GM10248 (cell line): ENCODE data around the gene ASB17.
"Not testable (repeated sequence)": the region's sequence is repeated elsewhere in the genome, so short reads cannot be mapped to it uniquely, and the experiment has no call there.

Source experiments
- CTCF ChIA-PET: fragments of 300-600 bp; sonication (Branson Sonifier 250); formaldehyde crosslinking; extraction: SDS; loops from one replicate; lab custom pipeline; 2021; ENCODE audit warnings: antibody characterized with exemption; lab: Yijun Ruan, JAX
- POLR2A ChIA-PET: fragments of 350-650 bp; sonication (Branson Sonifier 250); formaldehyde crosslinking; extraction: SDS; loops from one replicate; lab custom pipeline; 2020; ENCODE audit warnings: antibody characterized with exemption; lab: Yijun Ruan, JAX
- DNase-seq: peaks from one replicate; pipeline ENCODE4 v3.0.0; 2012; ENCODE audit errors: extremely low spot score
- TF ChIP-seq, protein P1 (sequence below): IDR thresholded peaks from 2 replicates; pipeline ENCODE4 v1.5.1; 2012; ENCODE audit warnings: mild to moderate bottlenecking, low read depth; ENCODE audit errors: extremely low read depth, missing control alignments, control extremely low read depth

The ASB17 gene, protein sequence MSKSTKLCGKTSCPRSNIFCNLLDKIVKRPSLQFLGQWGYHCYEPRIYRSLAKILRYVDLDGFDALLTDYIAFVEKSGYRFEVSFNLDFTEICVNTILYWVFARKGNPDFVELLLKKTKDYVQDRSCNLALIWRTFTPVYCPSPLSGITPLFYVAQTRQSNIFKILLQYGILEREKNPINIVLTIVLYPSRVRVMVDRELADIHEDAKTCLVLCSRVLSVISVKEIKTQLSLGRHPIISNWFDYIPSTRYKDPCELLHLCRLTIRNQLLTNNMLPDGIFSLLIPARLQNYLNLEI

DNA sequence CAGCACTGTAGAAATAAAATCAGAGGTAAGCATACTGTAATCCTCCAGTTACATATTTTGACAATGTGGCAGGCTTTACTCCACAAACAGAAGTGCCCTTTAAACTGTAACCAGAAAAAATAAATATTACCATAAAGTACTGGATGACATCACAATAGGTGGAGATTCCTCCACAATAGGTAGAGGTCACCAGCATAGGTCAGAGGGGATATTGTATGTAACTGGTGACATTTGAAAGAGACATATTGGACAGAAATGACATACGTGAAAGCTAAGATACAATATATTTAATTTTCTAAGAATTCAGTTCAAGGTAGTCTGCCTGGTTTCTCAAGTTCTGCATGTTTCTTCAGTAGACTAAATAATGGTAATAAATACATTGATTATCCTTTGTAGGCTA lies at the start of gene ASB17:
Gene ASB17 (minus strand): TSS at position 101 of the 400 bp plus-strand sequence. CDS start 113 bp downstream, outside the sequence.
- TF ChIP-seq, protein P1, sequence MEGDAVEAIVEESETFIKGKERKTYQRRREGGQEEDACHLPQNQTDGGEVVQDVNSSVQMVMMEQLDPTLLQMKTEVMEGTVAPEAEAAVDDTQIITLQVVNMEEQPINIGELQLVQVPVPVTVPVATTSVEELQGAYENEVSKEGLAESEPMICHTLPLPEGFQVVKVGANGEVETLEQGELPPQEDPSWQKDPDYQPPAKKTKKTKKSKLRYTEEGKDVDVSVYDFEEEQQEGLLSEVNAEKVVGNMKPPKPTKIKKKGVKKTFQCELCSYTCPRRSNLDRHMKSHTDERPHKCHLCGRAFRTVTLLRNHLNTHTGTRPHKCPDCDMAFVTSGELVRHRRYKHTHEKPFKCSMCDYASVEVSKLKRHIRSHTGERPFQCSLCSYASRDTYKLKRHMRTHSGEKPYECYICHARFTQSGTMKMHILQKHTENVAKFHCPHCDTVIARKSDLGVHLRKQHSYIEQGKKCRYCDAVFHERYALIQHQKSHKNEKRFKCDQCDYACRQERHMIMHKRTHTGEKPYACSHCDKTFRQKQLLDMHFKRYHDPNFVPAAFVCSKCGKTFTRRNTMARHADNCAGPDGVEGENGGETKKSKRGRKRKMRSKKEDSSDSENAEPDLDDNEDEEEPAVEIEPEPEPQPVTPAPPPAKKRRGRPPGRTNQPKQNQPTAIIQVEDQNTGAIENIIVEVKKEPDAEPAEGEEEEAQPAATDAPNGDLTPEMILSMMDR, result no peak
- no peak for DNase-seq
- ChIA-PET POLR2A (no interaction called here), CTCF (no interaction called here)

DNA sequence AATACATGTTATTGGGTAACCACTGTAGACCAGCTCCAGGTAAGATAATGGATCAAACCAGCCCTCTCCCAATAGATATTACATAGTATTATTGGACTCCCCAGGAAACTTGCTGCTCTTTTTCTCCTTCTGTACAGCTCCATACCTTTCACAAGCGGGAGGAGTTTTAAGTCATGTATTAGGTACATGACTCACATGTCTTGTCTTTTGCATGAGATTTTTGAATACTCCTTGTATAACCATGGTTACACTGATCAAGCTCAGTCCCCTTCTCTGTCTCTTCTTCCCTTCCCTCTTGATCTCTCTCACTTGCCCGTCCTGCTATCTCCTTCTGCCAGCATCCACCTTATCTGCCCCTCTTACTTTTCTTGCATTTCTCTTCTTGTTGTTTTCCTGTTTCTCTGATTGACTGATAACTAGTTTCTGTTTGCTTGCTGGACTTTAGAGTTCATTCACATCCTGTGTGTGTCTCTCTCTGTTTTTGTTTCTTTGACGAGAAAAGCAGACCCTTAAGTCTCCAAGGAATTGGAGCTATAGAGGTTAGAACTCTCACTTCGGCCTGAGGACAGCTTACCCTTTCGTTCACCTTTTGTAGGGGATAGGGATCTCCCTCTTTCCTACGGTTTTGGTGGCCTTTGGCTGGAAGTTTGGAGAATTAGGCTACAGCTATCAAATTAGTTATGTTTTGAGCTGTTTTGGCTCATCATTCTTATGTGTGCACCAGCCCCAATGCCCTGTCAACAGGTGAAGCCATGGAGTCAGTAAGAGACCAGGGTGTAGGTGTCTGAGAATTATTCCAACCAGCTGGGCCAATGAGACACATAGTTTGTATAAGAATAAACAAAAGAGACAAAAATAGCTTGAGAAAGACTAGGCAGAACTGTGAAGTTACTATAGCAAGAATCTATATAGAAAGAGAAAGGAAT lies 49.0 kb upstream of the ASB17 start:
- POLR2A ChIA-PET, result no interaction called here
- CTCF ChIA-PET, result interaction anchor here (1.0 to 2.0 kb wide), 8 partner anchors 9 to 173 kb away, joined by 3 to 8 read pairs (median 4); no protein-coding TSS in a partner anchor
- TF ChIP-seq, protein P1, result no peak
- DNase-seq, result peak; percentile 29

DNA sequence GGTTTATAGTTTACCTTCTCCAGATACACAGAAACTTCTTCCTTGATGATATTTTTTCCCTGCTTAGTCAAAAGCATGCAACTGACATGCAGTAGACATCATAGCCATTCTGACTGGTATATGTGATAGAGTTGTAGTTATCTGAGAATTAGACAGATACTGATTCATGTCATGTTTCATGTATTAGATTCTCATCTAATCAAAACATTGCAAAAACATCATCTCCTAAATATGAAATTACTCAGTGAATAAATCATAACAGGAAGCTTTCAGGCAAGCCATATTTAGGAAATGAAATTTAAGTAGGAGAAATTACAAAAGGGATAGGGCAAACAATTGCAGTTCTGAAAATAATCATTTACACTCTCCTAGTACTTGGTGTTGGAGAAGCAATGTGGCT lies 38.4 kb upstream of the ASB17 start:
- ChIA-PET POLR2A (no interaction called here), CTCF (interaction anchor here (0.9 kb wide), 1 partner anchor 20 kb away, joined by 4 read pairs; no protein-coding TSS in a partner anchor)
- no peak for DNase-seq
- TF ChIP-seq, protein P1, result no peak

DNA sequence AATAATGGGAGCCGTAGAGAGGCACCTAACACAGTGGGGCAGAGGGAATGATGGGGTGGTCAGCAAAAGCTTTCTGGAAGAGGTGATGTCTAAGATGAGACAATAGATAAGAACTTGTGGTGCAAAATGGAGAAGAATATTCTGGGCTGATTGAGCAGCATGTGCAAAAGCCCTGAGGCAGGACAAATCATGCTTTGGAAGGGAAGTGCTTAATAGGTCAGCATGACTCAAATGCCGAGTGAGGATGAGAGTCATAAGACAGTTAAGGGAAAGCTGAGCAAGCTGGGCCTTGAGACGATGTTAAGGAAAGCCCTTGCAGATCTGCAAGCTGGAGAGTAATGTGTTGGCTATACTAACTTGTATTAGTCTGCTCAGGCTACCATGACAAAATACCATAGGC lies 37.3 kb upstream of the ASB17 start:
- DNase-seq, result no peak
- TF ChIP-seq, protein P1, result no peak
- POLR2A ChIA-PET, result no interaction called here
- CTCF ChIA-PET, result interaction anchor here (0.7 kb wide), 1 partner anchor 12 kb away, joined by 3 read pairs; no protein-coding TSS in a partner anchor

DNA sequence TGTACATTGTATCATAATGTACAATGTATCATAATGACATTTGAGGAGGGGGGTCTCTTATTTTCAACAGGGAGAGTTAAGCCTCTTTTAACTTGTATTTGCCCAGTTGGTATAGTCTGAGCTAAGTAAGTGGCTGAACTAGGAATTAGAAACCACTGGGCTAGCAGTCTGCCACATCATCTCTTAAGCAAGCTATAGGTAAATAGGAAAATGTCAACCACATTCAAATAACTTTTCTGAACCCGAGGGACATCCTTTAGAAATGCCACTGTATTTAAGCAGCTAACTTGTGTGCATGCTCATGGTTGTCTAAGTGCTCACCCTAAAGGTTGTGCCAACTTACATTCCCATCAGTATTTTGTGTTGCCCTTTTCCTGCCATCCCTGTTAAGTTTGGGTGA lies 35.5 kb upstream of the ASB17 start:
- POLR2A ChIA-PET, result no interaction called here
- CTCF ChIA-PET, result interaction anchor here (0.9 to 1.6 kb wide), 5 partner anchors 15 to 55 kb away, joined by 3 to 6 read pairs (median 3); no protein-coding TSS in a partner anchor
- DNase-seq, result no peak
- TF ChIP-seq, protein P1, result no peak

DNA sequence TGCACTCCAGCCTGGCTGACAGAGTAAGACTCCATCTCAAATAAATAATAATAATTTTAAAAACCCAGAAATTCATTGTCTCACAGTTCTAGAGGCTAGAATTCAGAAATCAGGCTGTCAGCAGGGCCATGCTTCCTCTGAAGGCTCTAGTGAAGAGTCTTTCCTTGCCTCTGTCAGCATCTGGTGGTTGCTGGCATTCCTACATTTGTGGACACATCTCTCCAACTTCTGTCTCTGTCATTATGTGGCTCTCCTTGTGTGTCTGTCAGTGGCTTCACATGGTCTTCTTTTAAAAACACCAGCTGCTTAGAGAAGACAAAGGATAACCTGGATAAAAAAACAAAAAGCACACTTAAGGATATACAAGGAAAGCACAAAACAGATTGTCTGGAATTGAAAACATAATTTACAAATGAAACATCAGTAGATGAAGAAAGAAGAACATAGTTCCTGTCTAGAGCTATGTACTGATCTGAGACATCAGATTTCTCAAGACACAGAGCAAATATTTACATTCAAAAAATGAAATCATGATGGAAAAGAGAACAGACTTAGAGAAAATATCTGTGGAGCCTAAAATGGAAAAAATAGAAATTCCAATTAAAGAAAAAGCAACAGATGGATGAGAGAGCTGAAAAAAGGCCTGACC lies 32.7 kb upstream of the ASB17 start:
- TF ChIP-seq, protein P1, result no peak
- DNase-seq, result no peak
- POLR2A ChIA-PET, result no interaction called here
- CTCF ChIA-PET, result no interaction called here

DNA sequence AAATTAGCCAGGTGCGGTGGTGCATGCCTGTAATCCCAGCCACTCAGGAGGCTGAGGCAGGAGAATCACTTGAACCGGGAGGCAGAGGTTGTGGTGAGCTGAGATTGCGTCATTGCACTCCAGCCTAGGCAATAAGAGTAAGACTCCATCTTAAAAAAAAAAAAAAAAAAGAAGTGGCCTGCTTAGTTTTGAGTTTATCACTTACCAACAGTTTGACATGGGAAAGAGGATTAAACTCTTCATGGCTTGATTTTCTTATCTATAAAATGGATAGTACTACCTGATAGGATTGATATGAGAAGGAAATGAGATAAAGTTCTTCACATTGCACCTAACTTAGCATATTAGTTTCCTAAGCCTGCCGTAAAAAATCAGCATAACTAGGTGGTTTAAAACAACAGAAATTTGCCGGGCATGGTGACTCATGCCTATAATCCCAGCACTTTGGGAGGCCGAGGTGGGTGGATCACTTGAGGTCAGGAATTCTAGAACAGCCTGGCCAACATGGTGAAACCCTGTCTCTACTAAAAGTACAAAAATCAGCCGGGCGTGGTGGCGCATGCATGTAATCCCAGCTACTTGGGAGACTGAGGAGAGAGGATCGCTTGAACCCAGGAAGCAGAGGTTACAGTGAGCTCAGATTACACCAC lies 32.0 kb upstream of the ASB17 start:
- POLR2A ChIA-PET, DNase-seq, CTCF ChIA-PET: not testable (repeated sequence)
